Fibroblast of upper back skin (primary cell): Measurements from ENCODE around the gene MICU1.
"Not testable (repeated sequence)": the region's sequence is repeated elsewhere in the genome, so short reads cannot be mapped to it uniquely, and the experiment has no call there.

Source experiments
- DNase-seq: peaks from one replicate; pipeline ENCODE4 v3.0.0-alpha.2; 2013

MICU1 gene

GRCh38 chr10:72426986-72427385, 198.9 kb downstream of the MICU1 start:
- DNase-seq: peak; percentile 1

- no peak for DNase-seq
These were observed 200.7 kb downstream of the MICU1 start for GRCh38 chr10:72425133-72425532.

- DNase-seq: no peak
These were observed 201.3 kb downstream of the MICU1 start for GRCh38 chr10:72424561-72424960.

- no peak for DNase-seq
These were observed 202.5 kb downstream of the MICU1 start for GRCh38 chr10:72423426-72423825.

GRCh38 chr10:72421885-72422540, 203.9 kb downstream of the MICU1 start:
- DNase-seq: no peak

GRCh38 chr10:72419241-72419640, 206.6 kb downstream of the MICU1 start:
- DNase-seq: no peak

GRCh38 chr10:72418679-72419078, 207.2 kb downstream of the MICU1 start:
- DNase-seq: no peak

- DNase-seq: no peak
These were observed 207.9 kb downstream of the MICU1 start for GRCh38 chr10:72417971-72418370.

- DNase-seq: no peak
These were observed 209.2 kb downstream of the MICU1 start for GRCh38 chr10:72416661-72417060.

- DNase-seq: no peak
These were observed 211.2 kb downstream of the MICU1 start for GRCh38 chr10:72414642-72415041.

- DNase-seq: no peak
These were observed 216.7 kb downstream of the MICU1 start for GRCh38 chr10:72409167-72409566.

GRCh38 chr10:72407927-72408600, 217.8 kb downstream of the MICU1 start:
- DNase-seq: no peak

- DNase-seq: no peak
These were observed 218.4 kb downstream of the MICU1 start for GRCh38 chr10:72407471-72407870.

GRCh38 chr10:72395581-72395980, 230.3 kb downstream of the MICU1 start:
- DNase-seq: not testable (repeated sequence)

- DNase-seq: no peak
These were observed 233.3 kb downstream of the MICU1 start for GRCh38 chr10:72392571-72392970.

- no peak for DNase-seq
These were observed 235.1 kb downstream of the MICU1 start for GRCh38 chr10:72390764-72391163.

GRCh38 chr10:72389716-72390115, 236.2 kb downstream of the MICU1 start:
- DNase-seq: no peak

- DNase-seq: no peak
These were observed 236.9 kb downstream of the MICU1 start for GRCh38 chr10:72389014-72389413.

GRCh38 chr10:72388062-72388461, 237.8 kb downstream of the MICU1 start:
- DNase-seq: no peak

GRCh38 chr10:72386916-72387586, 238.8 kb downstream of the MICU1 start:
- DNase-seq: peak; percentile 5

GRCh38 chr10:72385724-72386123, 240.2 kb downstream of the MICU1 start:
- DNase-seq: no peak

- DNase-seq: not testable (repeated sequence)
These were observed 240.9 kb downstream of the MICU1 start for GRCh38 chr10:72384982-72385381.

GRCh38 chr10:72379776-72380175, 246.1 kb downstream of the MICU1 start:
- peak; percentile 23 for DNase-seq

- no peak for DNase-seq
These were observed 246.8 kb downstream of the MICU1 start for GRCh38 chr10:72379062-72379461.
